ENCODE measurements around the gene ALOX15. TPM values are rescaled to one million over a fixed set of nuclear protein-coding genes. Genes with fewer than 3 reads are reported as not detected.

The ALOX15 gene
- total RNA-seq, 1 experiment from 2014 or later, result 0.31 TPM

DNA sequence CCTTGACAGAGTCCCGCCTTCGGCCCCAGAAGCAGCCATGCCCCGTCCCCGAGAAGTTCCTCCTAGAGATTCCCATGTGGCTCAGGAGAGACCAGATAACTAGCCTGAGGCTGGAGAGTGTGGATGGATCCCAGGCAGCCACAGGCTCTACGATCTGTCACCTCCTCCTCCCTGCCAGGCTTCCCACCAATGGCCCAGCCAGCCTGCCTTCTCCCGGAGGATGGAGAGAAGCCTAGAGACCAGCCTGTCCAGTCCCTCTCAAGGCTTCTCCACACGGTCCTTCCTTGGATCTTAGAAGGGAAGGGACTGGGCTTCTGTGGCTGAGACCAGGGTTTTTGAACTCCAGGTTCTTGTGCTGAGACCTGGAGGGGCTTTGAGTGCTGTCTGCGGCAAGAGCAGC, 58.8 kb downstream of the ALOX15 start:
- no peak overlapping the region for H2BK5ac ChIP-seq (ENCODE audit: insufficient read length, low read length)
- no peak overlapping the region for H3K23ac ChIP-seq (ENCODE audit: insufficient read length, low read depth, low read length)
- no peak overlapping the region for H4K91ac ChIP-seq (ENCODE audit: insufficient read length, low read depth, low read length)
- Mint-ChIP-seq H3K36me3 (ENCODE audit: insufficient read depth in 1 of 3, low read depth in 3 of 3) (peaks cover 0 to 6% (median 0%) of the 10 kb centered on the region in 3 experiments; a peak in 2 of 7 replicates), H3K9me3 (peaks cover 0 to 3% of the 10 kb centered on the region in 2 experiments; a peak in 2 of 5 replicates), H3K27ac (peak overlapping the region in 1 of 3 experiments; percentile 59; a peak in 1 of 7 replicates), H3K4me1 (peaks cover 21 to 36% of the 10 kb centered on the region in 2 experiments), H3K4me3 (no peak overlapping the region), H3K27me3 (ENCODE audit: low read depth) (peaks cover 64% of the 10 kb centered on the region)
- no peak overlapping the region for H3K14ac ChIP-seq (ENCODE audit: insufficient read depth, low read length)
- DNase-seq, result no peak
- H3K79me1 ChIP-seq (ENCODE audit: insufficient read depth, low read depth, low read length, poor library complexity, severe bottlenecking), result no peaks in the 10 kb centered on the region
- no peaks in the 10 kb centered on the region for H3K9me3 ChIP-seq (ENCODE audit: control insufficient read depth, low read depth, low read length)
- no peak overlapping the region for H2BK20ac ChIP-seq (ENCODE audit: low read depth, low read length, poor library complexity, severe bottlenecking)
- no peak overlapping the region for H3T11ph ChIP-seq (ENCODE audit: low read length)
- H2AFZ ChIP-seq (ENCODE audit: low read length), result no peak overlapping the region
- no peak overlapping the region for H4K8ac ChIP-seq (replicated peaks; ENCODE audit: insufficient read length, low read depth, low read length)
- no peak overlapping the region for H3K4ac ChIP-seq (ENCODE audit: low read depth, low read length)
- H4K20me1 ChIP-seq (ENCODE audit: control insufficient read depth, insufficient read depth, insufficient read length), result peaks cover 2% of the 10 kb centered on the region
- H4K5ac ChIP-seq (ENCODE audit: insufficient read length, low read depth, low read length), result no peak overlapping the region
- no peaks in the 10 kb centered on the region for H3K79me2 ChIP-seq (ENCODE audit: insufficient read depth, low read length)
- no peak overlapping the region for H2BK12ac ChIP-seq (ENCODE audit: insufficient read length, low read depth, low read length)
- WGBS (ENCODE audit: extremely low coverage, insufficient read length, low lambda C conversion rate), result no CpG with 5 or more reads among the region's 8 CpGs
- TF ChIP-seq, protein P1, sequence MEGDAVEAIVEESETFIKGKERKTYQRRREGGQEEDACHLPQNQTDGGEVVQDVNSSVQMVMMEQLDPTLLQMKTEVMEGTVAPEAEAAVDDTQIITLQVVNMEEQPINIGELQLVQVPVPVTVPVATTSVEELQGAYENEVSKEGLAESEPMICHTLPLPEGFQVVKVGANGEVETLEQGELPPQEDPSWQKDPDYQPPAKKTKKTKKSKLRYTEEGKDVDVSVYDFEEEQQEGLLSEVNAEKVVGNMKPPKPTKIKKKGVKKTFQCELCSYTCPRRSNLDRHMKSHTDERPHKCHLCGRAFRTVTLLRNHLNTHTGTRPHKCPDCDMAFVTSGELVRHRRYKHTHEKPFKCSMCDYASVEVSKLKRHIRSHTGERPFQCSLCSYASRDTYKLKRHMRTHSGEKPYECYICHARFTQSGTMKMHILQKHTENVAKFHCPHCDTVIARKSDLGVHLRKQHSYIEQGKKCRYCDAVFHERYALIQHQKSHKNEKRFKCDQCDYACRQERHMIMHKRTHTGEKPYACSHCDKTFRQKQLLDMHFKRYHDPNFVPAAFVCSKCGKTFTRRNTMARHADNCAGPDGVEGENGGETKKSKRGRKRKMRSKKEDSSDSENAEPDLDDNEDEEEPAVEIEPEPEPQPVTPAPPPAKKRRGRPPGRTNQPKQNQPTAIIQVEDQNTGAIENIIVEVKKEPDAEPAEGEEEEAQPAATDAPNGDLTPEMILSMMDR (conservative IDR thresholded peaks at IDR 0.05), result no peak
- H3K23me2 ChIP-seq (ENCODE audit: insufficient read length, low read depth, low read length, poor library complexity, severe bottlenecking), result peaks cover 10% of the 10 kb centered on the region
- H3K27me3 ChIP-seq (ENCODE audit: insufficient read depth, low read length), result peaks cover 23% of the 10 kb centered on the region; the same call in 1 of the 2 replicates
- H3K27ac ChIP-seq (ENCODE audit: insufficient read length, low read depth, low read length), result no peak overlapping the region
- H3K18ac ChIP-seq (ENCODE audit: insufficient read length, low read depth, low read length), result no peak overlapping the region
- H3K4me1 ChIP-seq (ENCODE audit: insufficient read depth, low read length), result no peaks in the 10 kb centered on the region; the same call in 1 of the 2 replicates
- no peak overlapping the region for H2BK15ac ChIP-seq (ENCODE audit: low read depth, low read length)
- H2AK5ac ChIP-seq (ENCODE audit: insufficient read length, low read length), result no peak overlapping the region
- H2BK120ac ChIP-seq (ENCODE audit: low read depth, low read length, poor library complexity, severe bottlenecking), result no peak overlapping the region
- H3K4me2 ChIP-seq (ENCODE audit: insufficient read depth, insufficient read length, low read length), result no peak overlapping the region
- no peak overlapping the region for H3K56ac ChIP-seq (ENCODE audit: insufficient read length, low read depth, low read length)
- H3K9ac ChIP-seq (ENCODE audit: extremely low read depth, insufficient read length, low read length), result no peak overlapping the region
